ENCODE data around the gene PGPEP1. TPM values are rescaled to one million over a fixed set of nuclear protein-coding genes. Genes with fewer than 3 reads are reported as not detected.
A peak's percentile ranks its signal among the peaks of the same experiment; 100 is the strongest.

The PGPEP1 gene
- total and polyA plus RNA-seq, 2 donors (not counting 3 experiments of a cell fraction or from before 2014, with no cell fraction given) = 9.9 to 27.2 TPM

- peak overlapping the region in 2 of 3 experiments; percentile 24 to 71 for H3K4me3 ChIP-seq (replicated peaks in 1 of 3; ENCODE audit: insufficient read depth in 1 of 3, low read depth in 1 of 3, low read length in 3 of 3)
- peaks cover 21% of the 10 kb centered on the region for H3K4me1 ChIP-seq (ENCODE audit: control insufficient read depth, extremely low read depth, insufficient read depth, low read length)
- DNase-seq (ENCODE audit: low read depth, low spot score) (no peak), FAIRE-seq (no peak)
- H2AFZ ChIP-seq (ENCODE audit: low read depth, low read length) = no peak overlapping the region
- dilution Hi-C loops (cut with MboI; ENCODE audit: extremely low pct_ligation_motif_present, low sequenced_read_pairs) (no loop called here), intact Hi-C loops (cut with micrococcal nuclease) (loop anchor here (1.0 kb wide), 1 partner anchor 21 kb away; no protein-coding TSS in a partner anchor)
- H3K27ac ChIP-seq (ENCODE audit: insufficient read depth, low read depth, low read length) = no peak overlapping the region
- H3K4me2 ChIP-seq (ENCODE audit: insufficient read depth, low read length) = peak overlapping the region; percentile 1
- H3K79me2 ChIP-seq (ENCODE audit: control insufficient read depth, insufficient read depth, low read length) = peaks cover 26% of the 10 kb centered on the region
- H3K9me3 ChIP-seq (replicated peaks; ENCODE audit: control insufficient read depth, insufficient read depth, low read length) = no peaks in the 10 kb centered on the region
- H3K9ac ChIP-seq (replicated peaks; ENCODE audit: extremely low read depth, insufficient read depth, low read length) = no peak overlapping the region
- H4K20me1 ChIP-seq (replicated peaks; ENCODE audit: control insufficient read depth, extremely low read depth, insufficient read depth, low read length) = no peaks in the 10 kb centered on the region
- TF ChIP-seq CTCF (IDR thresholded peaks at IDR 0.05; ENCODE audit: extremely low read depth in 1 of 2, insufficient read depth in 1 of 2, low read depth in 1 of 2, low read length in 2 of 2) (no peak), POLR2AphosphoS5 (IDR thresholded peaks at IDR 0.05; ENCODE audit: insufficient read depth, low read depth, low read length) (no peak), POLR2A (IDR thresholded peaks at IDR 0.05; ENCODE audit: low read depth, low read length) (no peak), GATA2 (IDR thresholded peaks at IDR 0.05; ENCODE audit: insufficient read depth, insufficient read length, low read depth, low read length) (no peak), EZH2 (IDR thresholded peaks at IDR 0.05; ENCODE audit: borderline replicate concordance, low read depth, low read length, severe bottlenecking) (no peak), JUN (IDR thresholded peaks at IDR 0.05; ENCODE audit: borderline replicate concordance, insufficient read depth, insufficient read length, low read depth) (no peak), MYC (IDR thresholded peaks at IDR 0.05; ENCODE audit: low read depth, low read length) (no peak), MAX (IDR thresholded peaks at IDR 0.05; ENCODE audit: insufficient read depth, insufficient read length) (no peak), FOS (IDR thresholded peaks at IDR 0.05; ENCODE audit: borderline replicate concordance, insufficient read depth, low read length) (no peak)
- BruUV-seq (replicated peaks) = no TSS peak
- no peaks in the 10 kb centered on the region for H3K27me3 ChIP-seq (ENCODE audit: control insufficient read depth in 2 of 2, insufficient read depth in 2 of 2, low read length in 2 of 2)
- peaks cover 0 to 9% of the 10 kb centered on the region in 2 experiments for H3K36me3 ChIP-seq (ENCODE audit: control insufficient read depth in 2 of 2, extremely low read depth in 1 of 2, insufficient read depth in 2 of 2, low read length in 2 of 2)
- ChIA-PET POLR2A (interaction anchor here (0.5 to 3.6 kb wide), 3 partner anchors 15 to 24 kb away, joined by 3 to 87 read pairs (median 3); no protein-coding TSS in a partner anchor), CTCF (interaction anchor here (0.6 to 9.4 kb wide), 17 partner anchors 8 to 229 kb away, joined by 3 to 115 read pairs (median 5); partner anchors contain the start of genes JUND, LRRC25, PGPEP1 and SSBP4)
- no peaks in the 10 kb centered on the region for H3K9me1 ChIP-seq (replicated peaks; ENCODE audit: control insufficient read depth, extremely low read depth, insufficient read depth, low read length)
Observed at GRCh38 chr19:18388960-18389725, 48.7 kb downstream of the PGPEP1 start.
